Umbilical cord (tissue), 2 donors: Measurements from ENCODE around the gene PLA2G4B. TPM values are rescaled to one million over a fixed set of nuclear protein-coding genes. Genes with fewer than 3 reads are reported as not detected.

Source experiments
- DNase-seq: peaks from one replicate; pipeline ENCODE4 v3.0.0-alpha.2; 2015; ENCODE audit warnings: low spot score
- total RNA-seq: library from RNA; depleted of rRNA; stranded (reverse); fragments of >200 nt; gene quantifications from one replicate; pipeline ENCODE4 v1.2.3, GENCODE V29; 2014; ENCODE audit warnings: low replicate concordance; ENCODE audit not compliant: insufficient read depth

The PLA2G4B gene
- total RNA-seq, 1 donor from 2014 or later = 0.24 TPM

- no peak for DNase-seq
Observed at GRCh38 chr15:41869770-41870688, 31.4 kb downstream of the PLA2G4B start.

GRCh38 chr15:41870689-41871081, 32.0 kb downstream of the PLA2G4B start:
- peak; percentile 24 for DNase-seq

GRCh38 chr15:41871175-41871905, 32.7 kb downstream of the PLA2G4B start:
- DNase-seq = no peak

GRCh38 chr15:41872166-41872747, 33.6 kb downstream of the PLA2G4B start:
- DNase-seq = no peak

- no peak for DNase-seq
Observed at GRCh38 chr15:41873711-41874110, 35.1 kb downstream of the PLA2G4B start.

- no peak for DNase-seq
Observed at GRCh38 chr15:41874736-41875135, 36.1 kb downstream of the PLA2G4B start.

- no peak for DNase-seq
Observed at GRCh38 chr15:41876007-41876406, 37.4 kb downstream of the PLA2G4B start.

- no peak for DNase-seq
Observed at GRCh38 chr15:41876689-41877088, 38.0 kb downstream of the PLA2G4B start.

- DNase-seq = no peak
Observed at GRCh38 chr15:41877631-41878354, 39.1 kb downstream of the PLA2G4B start.

GRCh38 chr15:41878355-41878699, 39.7 kb downstream of the PLA2G4B start:
- DNase-seq = no peak

- DNase-seq = no peak
Observed at GRCh38 chr15:41879321-41879845, 40.7 kb downstream of the PLA2G4B start.

- DNase-seq = no peak
Observed at GRCh38 chr15:41880156-41880877, 41.7 kb downstream of the PLA2G4B start.

GRCh38 chr15:41881086-41881485, 42.4 kb downstream of the PLA2G4B start:
- no peak for DNase-seq

GRCh38 chr15:41881550-41881919, 42.9 kb downstream of the PLA2G4B start:
- no peak for DNase-seq

- DNase-seq = no peak
Observed at GRCh38 chr15:41881920-41882688, 43.5 kb downstream of the PLA2G4B start.

- no peak for DNase-seq
Observed at GRCh38 chr15:41882689-41883483, 44.2 kb downstream of the PLA2G4B start.

- no peak for DNase-seq
Observed at GRCh38 chr15:41883484-41883825, 44.8 kb downstream of the PLA2G4B start.

- no peak for DNase-seq
Observed at GRCh38 chr15:41884458-41884857, 45.8 kb downstream of the PLA2G4B start.

- no peak for DNase-seq
Observed at GRCh38 chr15:41885321-41885720, 46.7 kb downstream of the PLA2G4B start.
